NCI-H524 treated with DMSO at 0.1 percent for 48 hours (cell line): ENCODE data around the gene MAPRE2.
"Not testable (repeated sequence)": the region's sequence is repeated elsewhere in the genome, so short reads cannot be mapped to it uniquely, and the experiment has no call there.

Experiments used
- DNase-seq: peaks from one replicate; lab custom pipeline; 2025; lab: John Stamatoyannopoulos, UW

Gene MAPRE2

GRCh38 chr18:35123811-35124210 is 82.6 kb downstream of the MAPRE2 start:
- no peak for DNase-seq

- no peak for DNase-seq
These were observed 86.0 kb downstream of the MAPRE2 start for GRCh38 chr18:35127201-35127600.

- no peak for DNase-seq
These were observed 87.5 kb downstream of the MAPRE2 start for GRCh38 chr18:35128675-35129074.

GRCh38 chr18:35130236-35130635 is 89.0 kb downstream of the MAPRE2 start:
- no peak for DNase-seq

- no peak for DNase-seq
These were observed 90.3 kb downstream of the MAPRE2 start for GRCh38 chr18:35131387-35132020.

GRCh38 chr18:35132021-35132902 is 91.0 kb downstream of the MAPRE2 start:
- DNase-seq, result no peak

GRCh38 chr18:35134190-35134730 is 93.0 kb downstream of the MAPRE2 start:
- DNase-seq, result no peak

GRCh38 chr18:35134791-35135531 is 93.7 kb downstream of the MAPRE2 start:
- no peak for DNase-seq

GRCh38 chr18:35136248-35136647 is 95.0 kb downstream of the MAPRE2 start:
- no peak for DNase-seq

GRCh38 chr18:35136885-35137284 is 95.7 kb downstream of the MAPRE2 start:
- DNase-seq, result no peak

- no peak for DNase-seq
These were observed 96.4 kb downstream of the MAPRE2 start for GRCh38 chr18:35137632-35138031.

- no peak for DNase-seq
These were observed 97.6 kb downstream of the MAPRE2 start for GRCh38 chr18:35138773-35139172.

- no peak for DNase-seq
These were observed 98.3 kb downstream of the MAPRE2 start for GRCh38 chr18:35139517-35139916.

- DNase-seq, result no peak
These were observed 99.9 kb downstream of the MAPRE2 start for GRCh38 chr18:35141077-35141476.

GRCh38 chr18:35141567-35142274 is 100.5 kb downstream of the MAPRE2 start:
- peak; percentile 7 for DNase-seq

- no peak for DNase-seq
These were observed 101.0 kb downstream of the MAPRE2 start for GRCh38 chr18:35142275-35142615.

GRCh38 chr18:35143622-35144596 is 102.7 kb downstream of the MAPRE2 start:
- peak; percentile 24 for DNase-seq

- DNase-seq, result no peak
These were observed 103.5 kb downstream of the MAPRE2 start for GRCh38 chr18:35144698-35145097.

GRCh38 chr18:35150195-35150594 is 109.0 kb downstream of the MAPRE2 start:
- not testable (repeated sequence) for DNase-seq

GRCh38 chr18:35153609-35154272 is 112.5 kb downstream of the MAPRE2 start:
- DNase-seq, result no peak
